Ovary (tissue), 10 donors: Measurements from ENCODE around the gene ZSCAN22. TPM values are rescaled to one million over a fixed set of nuclear protein-coding genes. Genes with fewer than 3 reads are reported as not detected.

Experiments used
- DNase-seq, 5 donors: peaks; one replicate each; pipeline ENCODE4 v3.0.0-alpha.2; 2019 to 2020
- H3K27ac ChIP-seq, 2 donors: fragments of 200-600 bp; one replicate each; pipeline versions ENCODE4 v1.5.1 to v1.8.0; 2019 to 2022
- H3K27me3 ChIP-seq: fragments of 200-600 bp; one replicate; pipeline ENCODE4 v1.8.0; 2022
- H3K36me3 ChIP-seq: fragments of 200-600 bp; sonication (generic); one replicate; pipeline ENCODE4 v1.5.1; 2019
- H3K4me1 ChIP-seq: one replicate; pipeline ENCODE4 v1.8.1; 2013; ENCODE audit warnings: mild to moderate bottlenecking, moderate library complexity; ENCODE audit not compliant: insufficient read depth
- H3K4me3 ChIP-seq: fragments of 200-600 bp; sonication (generic); one replicate; pipeline ENCODE4 v1.5.1; 2017
- H3K9me3 ChIP-seq, 2 donors: fragments of 200-600 bp in 1 of 2; sonication (generic) in 1 of 2; one replicate each; pipeline versions ENCODE4 v1.5.1 to v1.8.1; 2013 to 2019; ENCODE audit warnings: mild to moderate bottlenecking in 1 of 2, moderate library complexity in 1 of 2
- EP300 ChIP-seq: sonication (generic); formaldehyde crosslinking; IDR thresholded peaks from one replicate; pipeline ENCODE4 v1.6.1; 2017; ENCODE audit warnings: antibody characterized with exemption
- POLR2A ChIP-seq: fragments of 450-650 bp; IDR thresholded peaks from one replicate; pipeline ENCODE4 v1.6.1; 2017; ENCODE audit warnings: antibody characterized with exemption, mild to moderate bottlenecking, moderate library complexity
- WGBS, 3 donors: extraction: QIAGEN DNeasy Blood & Tissue Kit in 1 of 3; methylation state at CpG; one replicate each; pipeline versions ENCODE4 v1.1.5 to v1.1.7; 2013 to 2017; 5-methylcytosine and 5-hydroxymethylcytosine counted together
- intact Hi-C, 4 donors: fragments of 100-400 bp; cut with DNase I; formaldehyde crosslinking; loops; one replicate each; pipeline versions ENCODE4 v1.11.0 to v1.15.1; 2022 to 2023
- long read RNA-seq, 3 donors: library from polyadenylated mRNA in 2 of 3; unstranded in 2 of 3; transcript quantifications; one replicate each; pipeline ENCODE4 v2.0.0 and lab custom pipeline, GENCODE V29; 2021 to 2026
- polyA plus RNA-seq, 2 donors: library from polyadenylated mRNA; stranded (reverse); fragments of 200-250 nt in 1 of 2; fragments of 350-450 nt in 1 of 2; fragmentation: Illumina TruSeq in 1 of 2; extraction: RNeasy Lipid Tissue Mini Kit (QIAGEN cat#74804) in 1 of 2; gene quantifications; one replicate each; pipeline ENCODE4 v1.2.3, GENCODE V29; 2013 to 2014
- total RNA-seq, 7 donors: library from RNA; depleted of rRNA in 2 of 7; stranded (reverse); fragments of >200 nt in 2 of 7; fragmentation: NEBNext Ultra II Directional in 3 of 7; extraction: Animal tissue kit (Norgen Biotek cat#: 25700) in 3 of 7; gene quantifications; one replicate each; pipeline versions ENCODE4 v1.1.0 to v1.2.4, GENCODE V29; 2016 to 2023
- TF ChIP-seq, protein P1 (sequence below), 3 donors: fragments of 450-650 bp in 2 of 3; fragments of 200-600 bp in 1 of 3; IDR thresholded peaks; one replicate each; pipeline versions ENCODE4 v1.5.1 to v1.8.0; 2016 to 2022; ENCODE audit warnings: antibody characterized with exemption in 3 of 3, mild to moderate bottlenecking in 1 of 3
- donor health status: DM: no; HTN: no; CAD: no; lungs with moderate emphysema.
- donor health status: DM: no; HTN: no; CAD: no.
- donor health status: Bipolar disorder and iron deficiency.
- donor health status: DM: yes; HTN: yes; CAD: no.
- donor health status: DM: no; HTN: no; CAD: no.
- donor health status: DM: yes; HTN: yes; CAD: no.

The ZSCAN22 gene
- total RNA-seq (1 to 10 TPM; 2.2 to 6.1 (median 4.5) TPM), polyA plus RNA-seq (1 to 10 TPM; 1.1 to 2.3 TPM)
- long read RNA-seq, donor 1, partial matches to known transcripts = 0 of 6 reads
- long read RNA-seq, donor 1, other reads (novel, unspliced or antisense) = 6 of 6 reads
- long read RNA-seq, donor 2, full-length matches to known transcripts = 2 of 2 reads
- long read RNA-seq, donor 2, partial matches to known transcripts = 0 of 2 reads
- long read RNA-seq, donor 2, other reads (novel, unspliced or antisense) = 0 of 2 reads
- long read RNA-seq, donor 3, full-length matches to known transcripts = 2 of 5 reads
- long read RNA-seq, donor 3, partial matches to known transcripts = 0 of 5 reads
- long read RNA-seq, donor 3, other reads (novel, unspliced or antisense) = 3 of 5 reads

DNA sequence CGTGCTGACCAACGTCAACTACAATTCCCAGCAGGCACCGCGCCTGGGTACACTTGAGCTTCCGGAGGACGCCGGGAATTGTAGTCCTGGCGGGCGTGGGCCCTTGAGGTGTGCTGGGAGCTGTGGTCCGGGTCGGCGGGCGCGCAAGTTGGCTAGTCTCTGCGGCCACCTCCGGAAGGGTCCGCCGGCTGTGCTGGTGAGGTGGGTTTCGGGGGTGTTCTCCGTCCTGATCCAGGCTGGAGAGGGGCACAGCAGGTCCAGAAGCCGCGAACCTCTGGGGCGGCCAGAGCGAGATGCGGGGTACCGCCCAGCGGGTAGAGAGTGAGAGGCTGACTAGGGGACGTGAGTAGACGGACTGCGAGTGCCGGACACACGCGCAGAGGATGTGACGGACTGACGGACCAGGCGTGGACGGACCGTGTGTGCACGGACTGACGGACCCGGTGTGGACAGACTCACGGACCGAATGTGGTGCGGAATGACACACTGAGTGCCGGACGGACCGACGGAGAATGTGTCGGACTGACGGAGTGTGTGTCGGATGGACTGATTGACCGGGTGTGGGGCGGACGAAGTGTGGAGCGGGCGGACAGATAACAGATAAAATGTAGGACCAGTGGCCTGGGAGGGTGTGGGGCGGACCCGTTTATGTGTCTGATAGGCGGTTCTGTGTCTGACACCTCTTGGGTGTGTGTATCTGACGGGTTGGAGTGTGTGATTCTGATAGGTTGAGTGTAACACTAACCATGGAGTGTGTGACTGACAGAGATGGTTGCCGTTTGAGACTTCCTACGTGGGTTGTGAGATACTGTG lies at the start of gene ZSCAN22:
Gene ZSCAN22, plus strand, starts transcription at position 81 of the 813 bp plus-strand sequence. CDS start 7,809 bp downstream, outside the sequence.
- peak within 1 kb of the TSS; percentile 92 for H3K4me3 ChIP-seq
- peak within 1 kb of the TSS; percentile 80 to 88 for H3K27ac ChIP-seq
- no peaks in the 10 kb centered on the region for H3K36me3 ChIP-seq
- peaks cover 15% of the 10 kb centered on the region for H3K4me1 ChIP-seq
- peak; percentile 56 for TF ChIP-seq POLR2A
- TF ChIP-seq EP300 = no peak
- H3K27me3 ChIP-seq = no peaks in the 10 kb centered on the region
- peak; percentile 94 to 97 (median 96) for DNase-seq
- intact Hi-C loops = no loop called here
- no peaks in the 10 kb centered on the region for H3K9me3 ChIP-seq
- 0 to 1% (median 1%) methylated on average over 54 to 62 of the region's 62 CpGs for WGBS, 3 donors

DNA sequence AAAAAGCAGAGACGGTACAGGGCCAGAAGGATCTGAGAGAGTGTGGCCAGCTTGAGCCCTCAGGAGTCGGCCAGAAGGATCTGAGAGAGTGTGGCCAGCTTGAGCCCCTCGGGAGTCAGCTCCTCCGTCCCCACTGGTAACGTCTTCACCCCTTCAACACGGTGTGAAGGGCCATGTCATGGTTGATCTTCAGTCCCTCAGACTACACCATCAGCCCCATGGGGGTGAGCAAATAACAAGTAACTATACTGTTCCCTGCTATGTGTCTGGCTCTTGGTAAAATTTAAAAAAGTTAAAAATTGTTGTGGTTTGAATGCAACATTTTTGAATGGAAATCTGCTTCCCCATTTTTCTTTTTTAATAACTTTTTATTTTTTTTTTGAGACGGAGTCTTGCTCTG lies 49.6 kb upstream of the ZSCAN22 start:
- TF ChIP-seq POLR2A (no peak), EP300 (no peak)
- TF ChIP-seq, protein P1, sequence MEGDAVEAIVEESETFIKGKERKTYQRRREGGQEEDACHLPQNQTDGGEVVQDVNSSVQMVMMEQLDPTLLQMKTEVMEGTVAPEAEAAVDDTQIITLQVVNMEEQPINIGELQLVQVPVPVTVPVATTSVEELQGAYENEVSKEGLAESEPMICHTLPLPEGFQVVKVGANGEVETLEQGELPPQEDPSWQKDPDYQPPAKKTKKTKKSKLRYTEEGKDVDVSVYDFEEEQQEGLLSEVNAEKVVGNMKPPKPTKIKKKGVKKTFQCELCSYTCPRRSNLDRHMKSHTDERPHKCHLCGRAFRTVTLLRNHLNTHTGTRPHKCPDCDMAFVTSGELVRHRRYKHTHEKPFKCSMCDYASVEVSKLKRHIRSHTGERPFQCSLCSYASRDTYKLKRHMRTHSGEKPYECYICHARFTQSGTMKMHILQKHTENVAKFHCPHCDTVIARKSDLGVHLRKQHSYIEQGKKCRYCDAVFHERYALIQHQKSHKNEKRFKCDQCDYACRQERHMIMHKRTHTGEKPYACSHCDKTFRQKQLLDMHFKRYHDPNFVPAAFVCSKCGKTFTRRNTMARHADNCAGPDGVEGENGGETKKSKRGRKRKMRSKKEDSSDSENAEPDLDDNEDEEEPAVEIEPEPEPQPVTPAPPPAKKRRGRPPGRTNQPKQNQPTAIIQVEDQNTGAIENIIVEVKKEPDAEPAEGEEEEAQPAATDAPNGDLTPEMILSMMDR (IDR thresholded peaks at IDR 0.05) = no peak
- no peak overlapping the region for H3K27ac ChIP-seq
- DNase-seq = no peak
- intact Hi-C loops = loop anchor here in 1 of 4 donors (10.0 kb wide), 1 partner anchor 92 kb away; the partner anchor contains the start of gene ZNF274
- H3K36me3 ChIP-seq = no peaks in the 10 kb centered on the region
- peaks cover 7 to 13% of the 10 kb centered on the region in 2 donors for H3K9me3 ChIP-seq
- no peaks in the 10 kb centered on the region for H3K4me1 ChIP-seq
- H3K4me3 ChIP-seq = no peak overlapping the region
- H3K27me3 ChIP-seq = no peaks in the 10 kb centered on the region
- WGBS, 3 donors = 88 to 92% (median 92%) methylated on average over 7 of the region's 7 CpGs

DNA sequence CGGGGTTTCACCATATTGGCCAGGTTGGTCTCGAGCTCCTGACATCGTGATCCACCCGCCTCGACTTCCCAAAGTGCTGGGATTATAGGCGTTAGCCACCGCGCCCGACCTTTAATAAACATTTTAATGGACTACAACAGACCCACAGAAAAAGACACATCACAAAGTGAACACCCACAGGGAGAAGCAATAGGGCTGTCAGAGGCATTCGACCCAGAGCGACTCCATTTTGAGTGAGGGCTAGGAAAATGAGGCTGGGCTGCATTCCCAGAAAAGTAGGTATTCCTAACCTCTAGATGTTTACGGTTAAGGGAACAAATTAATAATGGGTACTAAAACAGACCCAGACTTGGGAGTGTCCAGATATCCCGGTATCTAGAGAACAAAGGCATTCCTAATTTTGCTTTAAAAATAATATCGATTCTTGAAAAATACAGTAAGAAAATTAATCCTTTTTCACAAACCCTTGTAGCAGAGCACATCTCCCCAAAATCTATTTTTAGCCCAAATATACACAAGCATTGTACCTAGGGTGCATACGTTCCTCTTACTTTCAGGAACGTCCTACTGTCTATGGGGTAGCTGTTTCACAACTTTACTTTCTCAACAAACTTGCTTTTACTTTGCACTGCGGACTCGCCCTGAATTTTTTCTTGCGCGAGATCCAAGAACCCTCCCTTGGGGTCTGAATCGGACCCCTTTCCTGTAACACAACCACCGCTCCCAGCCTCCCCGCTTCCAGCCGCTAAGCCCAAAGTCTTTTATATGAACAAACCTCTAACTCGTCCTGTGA lies 48.9 kb upstream of the ZSCAN22 start:
- H3K4me1 ChIP-seq = no peaks in the 10 kb centered on the region
- H3K9me3 ChIP-seq = peaks cover under 1 to 9% of the 10 kb centered on the region in 2 donors
- WGBS, 3 donors = 36 to 42% (median 38%) methylated on average over 25 of the region's 25 CpGs
- H3K4me3 ChIP-seq = peak overlapping the region; percentile 76
- peak overlapping the region in 1 of 2 donors; percentile 69 for H3K27ac ChIP-seq
- intact Hi-C loops = loop anchor here in 1 of 4 donors (10.0 kb wide), 1 partner anchor 93 kb away; the partner anchor contains the start of gene ZNF274
- no peaks in the 10 kb centered on the region for H3K36me3 ChIP-seq
- H3K27me3 ChIP-seq = no peaks in the 10 kb centered on the region
- TF ChIP-seq POLR2A = no peak
- DNase-seq = no peak

DNA sequence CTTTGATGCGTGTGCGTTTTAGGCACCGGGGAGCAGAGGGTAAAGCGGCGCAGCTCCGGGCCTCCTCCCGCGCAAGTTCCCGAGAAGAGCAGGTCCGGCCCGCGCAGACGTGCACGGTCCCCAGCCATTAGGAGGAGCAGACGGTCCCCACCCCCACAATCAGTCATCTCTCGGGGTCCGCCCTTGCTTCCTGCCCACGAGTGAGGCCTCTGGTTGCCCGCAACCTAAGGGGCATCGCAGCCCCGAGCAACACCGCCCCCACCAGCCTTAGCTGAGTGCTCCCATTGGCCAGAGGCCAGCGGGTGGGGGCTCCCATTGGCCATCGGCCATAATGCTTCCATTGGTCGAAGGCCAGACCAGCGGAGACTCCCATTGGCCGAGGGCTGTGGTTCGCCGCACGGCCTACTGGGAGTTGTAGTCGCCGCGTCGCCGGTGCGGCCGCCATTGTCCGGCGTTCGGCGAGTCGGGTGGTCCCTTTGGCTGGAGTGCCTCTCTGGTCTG lies 48.2 kb upstream of the ZSCAN22 start, which contains the start of gene ZNF8:
Gene ZNF8, plus strand, starts transcription at position 415 of the 501 bp plus-strand sequence. CDS start 127 bp downstream, outside the sequence.
- Histone ChIP-seq H3K27ac (peak within 1 kb of the TSS; percentile 46 to 69), H3K4me3 (peak within 1 kb of the TSS; percentile 76), H3K27me3 (no peaks in the 10 kb centered on the region), H3K4me1 (no peaks in the 10 kb centered on the region), H3K9me3 (peaks cover 0 to 9% of the 10 kb centered on the region in 2 donors), H3K36me3 (no peaks in the 10 kb centered on the region)
- intact Hi-C loops = loop anchor here in 1 of 4 donors (10.0 kb wide), 1 partner anchor 94 kb away; the partner anchor contains the start of gene ZNF274
- 0 to 1% (median 0%) methylated on average over 31 to 42 of the region's 42 CpGs for WGBS, 3 donors
- peak; percentile 55 for TF ChIP-seq POLR2A
- TF ChIP-seq, protein P1 (IDR thresholded peaks at IDR 0.05) = peak in 1 of 3 donors; percentile 5
- no peak for TF ChIP-seq EP300
- peak; percentile 96 to 99 (median 98) for DNase-seq
